UCSD-AML1 (cell line): ENCODE results near the gene KLHL1.

Experiments
- DNase-seq: peaks from one replicate; lab custom pipeline; 2025; ENCODE audit not compliant: unreplicated experiment; lab: John Stamatoyannopoulos, UW

The KLHL1 gene

GRCh38 chr13:69706807-69707206, 401.4 kb downstream of the KLHL1 start:
- no peak for DNase-seq

DNA sequence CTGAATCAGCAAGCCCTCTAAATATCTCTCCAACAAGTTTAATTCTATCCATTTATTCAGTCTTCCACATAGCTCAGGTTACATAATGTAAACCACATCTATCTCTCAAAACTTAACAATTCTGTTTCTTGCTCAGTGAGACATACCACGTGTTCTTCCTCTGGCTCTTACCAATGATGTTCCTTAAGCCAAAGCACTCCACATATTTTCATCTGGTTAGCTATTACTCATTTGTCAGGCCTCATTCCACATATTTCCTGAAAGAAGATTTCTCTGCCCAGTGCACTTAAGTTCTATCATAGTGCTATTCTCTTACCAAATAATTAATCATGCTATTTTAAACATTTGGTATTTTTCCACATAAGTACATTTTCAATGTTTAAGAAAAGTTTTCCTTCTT, 403.9 kb downstream of the KLHL1 start:
- DNase-seq = no peak

GRCh38 chr13:69690999-69691398, 417.3 kb downstream of the KLHL1 start:
- no peak for DNase-seq

DNA sequence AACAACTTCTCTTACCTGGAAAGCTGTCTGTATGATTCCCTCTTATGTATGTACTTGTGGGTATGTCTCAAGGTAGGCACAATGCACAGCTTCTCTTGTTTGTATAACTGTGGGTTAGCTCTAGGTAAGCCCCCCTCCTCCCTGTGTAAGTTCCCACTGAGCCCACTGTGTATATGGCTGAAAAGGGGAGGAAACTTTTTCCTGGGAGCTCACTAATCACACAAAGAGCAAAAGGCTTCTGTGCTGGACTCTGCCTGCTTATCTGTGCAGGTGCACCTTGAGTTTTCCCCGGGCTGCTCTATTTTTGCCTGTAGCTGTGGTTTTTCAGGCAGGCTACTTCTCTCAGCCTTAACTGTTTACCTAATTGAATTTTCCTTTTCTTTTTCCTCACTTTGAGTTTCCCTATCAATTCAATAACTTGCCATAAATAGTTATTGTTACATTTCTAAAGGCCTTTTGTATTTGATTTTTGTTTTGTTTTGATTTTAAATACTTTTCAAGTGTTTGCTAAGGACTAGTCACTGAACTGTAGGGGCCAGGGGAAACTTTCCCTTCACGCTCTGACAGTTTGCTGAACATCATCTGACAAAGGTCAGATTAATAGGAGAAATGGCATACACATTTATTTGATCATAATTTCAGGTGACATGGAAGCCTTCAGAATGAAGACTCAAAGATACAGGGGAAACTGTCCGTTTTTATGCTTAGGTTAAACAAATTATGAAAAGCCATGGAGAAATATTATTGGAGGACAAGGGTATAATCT, 424.1 kb downstream of the KLHL1 start:
- peak; percentile 0 for DNase-seq

- DNase-seq = no peak
Observed at GRCh38 chr13:69681722-69682121, 426.5 kb downstream of the KLHL1 start.

GRCh38 chr13:69677343-69677742, 430.9 kb downstream of the KLHL1 start:
- no peak for DNase-seq

GRCh38 chr13:69676286-69676685, 432.0 kb downstream of the KLHL1 start:
- DNase-seq = no peak

GRCh38 chr13:69660155-69660554, 448.1 kb downstream of the KLHL1 start:
- DNase-seq = no peak

- DNase-seq = no peak
Observed at GRCh38 chr13:69657676-69658075, 450.6 kb downstream of the KLHL1 start.

- DNase-seq = no peak
Observed at GRCh38 chr13:69654392-69654791, 453.9 kb downstream of the KLHL1 start.
